22Rv1 (cell line): Measurements from ENCODE around the gene ZNF701.

ENCODE experiments used
- ZFX ChIP-seq: fragments of 450-650 bp; IDR thresholded peaks from 2 replicates; pipeline ENCODE4 v1.6.1; 2017; ENCODE audit warnings: antibody characterized with exemption, borderline replicate concordance
- TF ChIP-seq, protein P1 (sequence below): fragments of 450-650 bp; IDR thresholded peaks from 2 replicates; pipeline ENCODE4 v1.5.1; 2017; ENCODE audit warnings: mild to moderate bottlenecking

DNA sequence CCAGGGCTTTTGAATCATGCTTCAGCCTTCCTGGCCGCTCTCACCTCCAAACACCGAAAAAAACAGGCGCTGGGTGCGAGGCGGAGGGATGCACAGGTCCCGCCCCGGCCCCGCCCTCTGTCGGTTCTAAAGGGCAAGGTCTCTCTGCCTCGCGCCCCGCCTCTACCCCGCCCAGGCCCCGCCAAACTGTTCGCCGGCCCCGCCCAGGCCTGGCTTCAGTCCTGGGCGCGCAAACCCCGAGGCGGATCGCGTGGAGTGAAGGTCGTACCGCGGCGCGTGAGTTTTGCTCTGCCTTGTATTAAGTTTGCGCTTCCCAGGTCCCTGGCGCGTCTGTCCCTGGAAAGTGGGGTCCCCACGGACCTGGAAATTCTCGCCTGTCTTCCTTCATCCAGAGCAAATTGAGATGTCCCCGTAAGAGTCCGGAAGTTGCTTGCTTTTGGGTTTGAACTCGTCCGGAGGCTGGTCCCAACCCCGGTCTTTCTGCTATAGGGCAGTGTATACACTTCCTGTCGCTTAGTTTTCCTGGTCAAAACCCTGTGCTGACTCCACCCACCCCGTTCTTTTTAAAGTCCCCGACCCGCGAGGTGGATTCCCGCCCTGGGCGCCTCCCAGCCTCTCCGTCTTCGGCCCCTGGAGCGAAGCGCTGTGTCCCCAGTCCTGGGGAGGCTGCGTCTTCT, 34.2 kb upstream of the ZNF701 start:
- TF ChIP-seq, protein P1, sequence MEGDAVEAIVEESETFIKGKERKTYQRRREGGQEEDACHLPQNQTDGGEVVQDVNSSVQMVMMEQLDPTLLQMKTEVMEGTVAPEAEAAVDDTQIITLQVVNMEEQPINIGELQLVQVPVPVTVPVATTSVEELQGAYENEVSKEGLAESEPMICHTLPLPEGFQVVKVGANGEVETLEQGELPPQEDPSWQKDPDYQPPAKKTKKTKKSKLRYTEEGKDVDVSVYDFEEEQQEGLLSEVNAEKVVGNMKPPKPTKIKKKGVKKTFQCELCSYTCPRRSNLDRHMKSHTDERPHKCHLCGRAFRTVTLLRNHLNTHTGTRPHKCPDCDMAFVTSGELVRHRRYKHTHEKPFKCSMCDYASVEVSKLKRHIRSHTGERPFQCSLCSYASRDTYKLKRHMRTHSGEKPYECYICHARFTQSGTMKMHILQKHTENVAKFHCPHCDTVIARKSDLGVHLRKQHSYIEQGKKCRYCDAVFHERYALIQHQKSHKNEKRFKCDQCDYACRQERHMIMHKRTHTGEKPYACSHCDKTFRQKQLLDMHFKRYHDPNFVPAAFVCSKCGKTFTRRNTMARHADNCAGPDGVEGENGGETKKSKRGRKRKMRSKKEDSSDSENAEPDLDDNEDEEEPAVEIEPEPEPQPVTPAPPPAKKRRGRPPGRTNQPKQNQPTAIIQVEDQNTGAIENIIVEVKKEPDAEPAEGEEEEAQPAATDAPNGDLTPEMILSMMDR, result no peak
- TF ChIP-seq ZFX, result no peak
